PC-3 (cell line): ENCODE data around the gene GABRG3.

Experiments
- CTCF ChIP-seq: fragments of 300-600 bp; sonication (generic); conservative IDR thresholded peaks from 2 replicates; pipeline ENCODE4 v1.5.1; 2017; ENCODE audit warnings: antibody characterized with exemption, low read depth, mild to moderate bottlenecking, low read length
- EZH2 ChIP-seq: fragments of 300-600 bp; sonication (generic); IDR thresholded peaks from one replicate; pipeline ENCODE4 v1.6.1; 2017; ENCODE audit warnings: antibody characterized with exemption, mild to moderate bottlenecking, low read length; ENCODE audit not compliant: unreplicated experiment

GRCh38 chr15:27485265-27485664, 514.3 kb downstream of the GABRG3 start:
- no peak for TF ChIP-seq EZH2
- no peak for TF ChIP-seq CTCF
